ENCODE measurements around the gene RTCA.

The RTCA gene

GRCh38 chr1:100320311-100321099 is 54.5 kb downstream of the RTCA start:
- Mint-ChIP-seq H3K4me3 (no peak overlapping the region), H3K36me3 (ENCODE audit: low read depth) (peaks cover 4% of the 10 kb centered on the region), H3K4me1 (peaks cover 8% of the 10 kb centered on the region), H3K27ac (no peak overlapping the region), H3K27me3 (ENCODE audit: low read depth, poor library complexity) (peaks cover 4% of the 10 kb centered on the region), H3K9me3 (peaks cover 18% of the 10 kb centered on the region)
- DNase-seq: no peak
- TF ChIP-seq, protein P1, sequence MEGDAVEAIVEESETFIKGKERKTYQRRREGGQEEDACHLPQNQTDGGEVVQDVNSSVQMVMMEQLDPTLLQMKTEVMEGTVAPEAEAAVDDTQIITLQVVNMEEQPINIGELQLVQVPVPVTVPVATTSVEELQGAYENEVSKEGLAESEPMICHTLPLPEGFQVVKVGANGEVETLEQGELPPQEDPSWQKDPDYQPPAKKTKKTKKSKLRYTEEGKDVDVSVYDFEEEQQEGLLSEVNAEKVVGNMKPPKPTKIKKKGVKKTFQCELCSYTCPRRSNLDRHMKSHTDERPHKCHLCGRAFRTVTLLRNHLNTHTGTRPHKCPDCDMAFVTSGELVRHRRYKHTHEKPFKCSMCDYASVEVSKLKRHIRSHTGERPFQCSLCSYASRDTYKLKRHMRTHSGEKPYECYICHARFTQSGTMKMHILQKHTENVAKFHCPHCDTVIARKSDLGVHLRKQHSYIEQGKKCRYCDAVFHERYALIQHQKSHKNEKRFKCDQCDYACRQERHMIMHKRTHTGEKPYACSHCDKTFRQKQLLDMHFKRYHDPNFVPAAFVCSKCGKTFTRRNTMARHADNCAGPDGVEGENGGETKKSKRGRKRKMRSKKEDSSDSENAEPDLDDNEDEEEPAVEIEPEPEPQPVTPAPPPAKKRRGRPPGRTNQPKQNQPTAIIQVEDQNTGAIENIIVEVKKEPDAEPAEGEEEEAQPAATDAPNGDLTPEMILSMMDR (IDR thresholded peaks at IDR 0.05): no peak

DNA sequence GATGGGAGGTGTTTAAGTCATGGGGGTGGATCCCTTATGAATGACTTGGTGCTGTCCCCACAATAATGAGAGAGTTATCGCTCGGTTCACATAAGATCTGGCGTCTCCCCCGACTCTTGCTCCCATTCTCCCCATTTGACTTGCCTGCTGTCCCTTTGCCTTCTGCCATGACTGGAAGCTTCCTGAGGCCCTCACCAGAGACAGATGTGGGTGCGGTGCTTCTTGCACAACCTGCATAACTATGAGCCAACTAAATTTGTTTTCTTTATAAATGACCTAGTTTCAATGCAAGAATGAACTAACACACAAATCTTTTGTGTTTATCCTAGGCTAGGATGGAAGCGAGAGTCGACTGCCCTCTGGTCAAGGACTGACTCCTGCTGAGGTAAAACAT is 55.1 kb downstream of the RTCA start:
- H3K4me1 Mint-ChIP-seq: peaks cover 14% of the 10 kb centered on the region
- no peaks in the 10 kb centered on the region for H3K27me3 Mint-ChIP-seq (ENCODE audit: low read depth, poor library complexity)
- TF ChIP-seq, protein P1 (IDR thresholded peaks at IDR 0.05): no peak
- H3K36me3 Mint-ChIP-seq (ENCODE audit: low read depth): peaks cover 4% of the 10 kb centered on the region
- peaks cover 18% of the 10 kb centered on the region for H3K9me3 Mint-ChIP-seq
- DNase-seq: no peak
- no peak overlapping the region for H3K4me3 Mint-ChIP-seq
- H3K27ac Mint-ChIP-seq: peak overlapping the region; percentile 36

GRCh38 chr1:100321506-100321905 is 55.5 kb downstream of the RTCA start:
- Mint-ChIP-seq H3K27me3 (ENCODE audit: low read depth, poor library complexity) (peaks cover under 1% of the 10 kb centered on the region), H3K36me3 (ENCODE audit: low read depth) (peaks cover 4% of the 10 kb centered on the region), H3K9me3 (peaks cover 18% of the 10 kb centered on the region), H3K4me1 (peaks cover 18% of the 10 kb centered on the region), H3K4me3 (no peak overlapping the region), H3K27ac (no peak overlapping the region)
- DNase-seq: no peak
- TF ChIP-seq, protein P1 (IDR thresholded peaks at IDR 0.05): no peak

DNA sequence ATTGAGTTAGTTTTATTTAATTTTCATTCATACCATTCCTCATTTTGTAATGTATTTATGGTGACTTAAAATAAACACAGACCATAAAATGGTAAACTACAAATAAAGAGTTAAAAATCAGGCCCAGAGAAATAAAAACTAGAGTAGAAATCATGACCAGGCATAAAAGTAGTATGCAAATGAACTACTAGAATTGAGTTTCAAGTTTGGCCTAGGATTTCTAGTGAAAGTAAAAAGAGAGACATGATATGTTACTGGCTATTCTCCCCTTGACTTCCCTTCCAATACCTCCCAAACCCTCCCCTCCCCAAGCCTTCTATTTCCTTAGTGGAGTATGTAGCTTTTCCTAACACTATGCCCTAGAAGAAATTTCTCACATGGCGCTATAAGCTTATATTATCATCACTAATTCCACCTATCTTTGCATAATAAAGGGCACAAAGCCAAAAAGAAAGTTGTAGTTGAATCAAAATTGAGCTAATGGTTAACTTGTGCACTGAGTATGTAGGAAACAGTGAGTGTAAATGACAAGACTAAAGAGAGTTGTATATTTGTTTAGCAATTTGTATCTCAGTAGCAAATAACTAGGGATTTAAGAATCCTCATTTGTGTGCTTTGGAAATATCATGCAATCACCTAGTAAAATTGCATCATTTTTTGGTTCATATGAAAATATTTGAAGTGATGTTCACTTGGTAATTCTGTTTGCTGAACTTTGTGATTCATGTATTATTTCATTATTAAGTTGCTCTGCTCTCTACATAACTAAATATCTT is 56.6 kb downstream of the RTCA start:
- H3K27ac Mint-ChIP-seq: no peak overlapping the region
- peaks cover 21% of the 10 kb centered on the region for H3K4me1 Mint-ChIP-seq
- DNase-seq: no peak
- peaks cover 2% of the 10 kb centered on the region for H3K27me3 Mint-ChIP-seq (ENCODE audit: low read depth, poor library complexity)
- peaks cover 4% of the 10 kb centered on the region for H3K36me3 Mint-ChIP-seq (ENCODE audit: low read depth)
- TF ChIP-seq, protein P1 (IDR thresholded peaks at IDR 0.05): no peak
- H3K9me3 Mint-ChIP-seq: peaks cover 18% of the 10 kb centered on the region
- no peak overlapping the region for H3K4me3 Mint-ChIP-seq

GRCh38 chr1:100323419-100324106 is 57.5 kb downstream of the RTCA start:
- Mint-ChIP-seq H3K27ac (no peak overlapping the region), H3K36me3 (ENCODE audit: low read depth) (peaks cover 4% of the 10 kb centered on the region), H3K4me1 (peaks cover 21% of the 10 kb centered on the region), H3K9me3 (peaks cover 18% of the 10 kb centered on the region), H3K4me3 (no peak overlapping the region), H3K27me3 (ENCODE audit: low read depth, poor library complexity) (peaks cover 2% of the 10 kb centered on the region)
- TF ChIP-seq, protein P1 (IDR thresholded peaks at IDR 0.05): no peak
- DNase-seq: no peak
